Activated T-cell treated with anti-CD3 and anti-CD28 coated beads, Interleukin-2, amount 50 U/mL, for 24 hours (primary cell): ENCODE data around the gene CCDC88B.

Source experiments
- DNase-seq: peaks from one replicate; pipeline ENCODE4 v3.0.0-alpha.2; 2020
- H3K27ac Mint-ChIP-seq: 2 replicates; pipeline ENCODE4 v1.8.0; 2020; ENCODE audit warnings: mild to moderate bottlenecking, mixed read lengths
- H3K27me3 Mint-ChIP-seq: 2 replicates; pipeline ENCODE4 v1.8.0; 2020; ENCODE audit warnings: mixed read lengths
- H3K36me3 Mint-ChIP-seq: 2 replicates; pipeline ENCODE4 v1.8.0; 2020; ENCODE audit warnings: low read depth, mixed read lengths
- H3K4me1 Mint-ChIP-seq: 2 replicates; pipeline ENCODE4 v1.8.0; 2020; ENCODE audit warnings: low read depth, mixed read lengths
- H3K4me3 Mint-ChIP-seq: 2 replicates; pipeline ENCODE4 v1.8.0; 2020; ENCODE audit warnings: mild to moderate bottlenecking, moderate library complexity, mixed read lengths
- H3K9me3 Mint-ChIP-seq: 2 replicates; pipeline ENCODE4 v1.8.0; 2020; ENCODE audit warnings: mixed read lengths

CCDC88B gene

DNA sequence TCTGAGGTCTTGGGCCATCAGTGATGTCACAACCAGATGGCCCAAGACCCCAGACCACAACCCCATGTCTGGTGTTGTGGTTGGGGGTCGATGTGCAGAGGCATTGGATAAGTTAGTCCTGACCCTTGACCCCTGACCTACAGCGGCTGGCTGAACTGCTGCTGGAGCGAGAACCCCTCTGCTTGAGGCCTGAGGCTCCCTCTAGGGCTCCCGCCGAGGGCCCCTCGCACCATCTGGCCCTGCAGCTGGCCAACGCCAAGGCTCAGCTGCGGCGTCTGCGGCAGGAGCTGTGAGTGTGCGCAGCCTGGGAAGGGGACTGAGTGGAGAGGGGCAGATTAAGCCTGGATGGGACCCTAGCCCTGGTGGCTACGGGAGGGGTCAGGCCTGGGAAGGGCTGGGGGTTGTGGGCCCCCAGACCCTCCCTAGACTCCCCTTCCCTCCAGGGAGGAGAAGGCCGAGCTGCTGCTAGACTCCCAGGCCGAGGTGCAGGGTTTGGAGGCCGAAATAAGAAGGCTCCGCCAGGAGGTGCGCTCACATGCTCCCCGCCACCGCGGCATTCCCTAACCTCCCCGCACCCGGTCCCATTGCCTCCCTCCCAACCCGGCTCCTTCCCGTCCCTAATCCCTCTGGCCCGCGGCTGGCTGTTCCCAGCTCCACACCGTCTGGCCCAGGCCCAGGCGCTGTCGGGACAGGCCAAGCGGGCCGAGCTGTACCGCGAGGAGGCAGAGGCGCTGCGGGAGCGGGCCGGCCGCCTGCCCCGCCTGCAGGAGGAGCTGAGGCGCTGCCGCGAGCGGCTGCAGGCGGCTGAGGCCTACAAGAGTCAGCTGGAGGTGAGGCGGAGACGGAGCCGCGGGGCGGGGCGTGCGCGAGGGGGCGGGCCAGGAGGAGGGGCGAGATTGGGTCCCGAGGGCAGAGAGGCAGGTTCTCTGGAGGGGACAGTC lies 2.1 kb downstream of the CCDC88B start:
- H3K4me1 Mint-ChIP-seq: peaks cover 46% of the 10 kb centered on the region

DNA sequence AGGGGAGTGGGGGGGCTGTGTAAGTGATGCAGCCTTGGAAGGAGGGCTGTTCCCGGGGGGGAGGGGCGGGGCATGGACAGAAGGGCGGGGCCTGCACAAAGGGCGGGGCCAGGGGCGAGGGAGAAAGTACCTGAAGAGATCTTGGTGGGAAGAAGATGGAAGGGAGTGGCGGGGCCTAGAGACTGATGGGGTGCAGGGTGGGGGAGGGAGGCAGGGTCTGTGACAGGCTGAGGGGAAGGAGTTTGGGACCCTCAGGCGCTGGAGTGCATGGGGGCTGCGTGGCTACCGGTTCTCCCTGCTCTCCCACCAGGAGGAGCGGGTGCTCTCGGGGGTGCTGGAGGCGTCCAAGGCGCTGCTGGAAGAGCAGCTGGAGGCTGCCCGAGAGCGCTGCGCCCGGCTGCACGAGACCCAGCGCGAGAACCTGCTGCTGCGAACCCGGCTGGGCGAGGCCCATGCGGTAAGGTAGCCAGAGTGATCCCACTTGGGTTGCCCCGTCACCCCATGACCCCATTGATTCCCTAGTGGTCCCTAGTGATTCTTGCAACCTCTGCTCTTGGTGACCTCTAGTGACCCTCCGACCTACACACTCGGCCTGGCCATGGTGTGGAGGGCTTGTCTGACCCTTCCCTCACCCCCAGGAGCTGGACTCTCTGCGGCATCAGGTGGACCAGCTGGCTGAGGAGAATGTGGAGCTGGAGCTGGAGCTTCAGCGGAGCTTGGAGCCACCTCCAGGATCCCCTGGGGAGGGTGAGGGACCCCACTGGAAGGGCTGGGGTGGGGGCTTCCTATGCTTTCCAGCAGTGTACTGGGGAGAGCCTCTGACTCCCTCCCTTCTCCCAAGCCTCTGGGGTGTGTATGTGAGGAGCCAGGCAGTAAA lies 3.1 kb downstream of the CCDC88B start:
- peaks cover 78% of the 10 kb centered on the region for H3K36me3 Mint-ChIP-seq
- no peaks in the 10 kb centered on the region for H3K9me3 Mint-ChIP-seq
- DNase-seq: no peak
- no peaks in the 10 kb centered on the region for H3K27me3 Mint-ChIP-seq
- H3K27ac Mint-ChIP-seq: no peak overlapping the region
- H3K4me3 Mint-ChIP-seq: no peak overlapping the region
- peaks cover 41% of the 10 kb centered on the region for H3K4me1 Mint-ChIP-seq

More for the DNA sequence above, 2.1 kb downstream of the CCDC88B start:
- DNase-seq: peak; percentile 96
- Mint-ChIP-seq H3K9me3 (no peaks in the 10 kb centered on the region), H3K27me3 (no peaks in the 10 kb centered on the region), H3K36me3 (peaks cover 81% of the 10 kb centered on the region), H3K4me3 (peak overlapping the region; percentile 91), H3K27ac (no peak overlapping the region)

DNA sequence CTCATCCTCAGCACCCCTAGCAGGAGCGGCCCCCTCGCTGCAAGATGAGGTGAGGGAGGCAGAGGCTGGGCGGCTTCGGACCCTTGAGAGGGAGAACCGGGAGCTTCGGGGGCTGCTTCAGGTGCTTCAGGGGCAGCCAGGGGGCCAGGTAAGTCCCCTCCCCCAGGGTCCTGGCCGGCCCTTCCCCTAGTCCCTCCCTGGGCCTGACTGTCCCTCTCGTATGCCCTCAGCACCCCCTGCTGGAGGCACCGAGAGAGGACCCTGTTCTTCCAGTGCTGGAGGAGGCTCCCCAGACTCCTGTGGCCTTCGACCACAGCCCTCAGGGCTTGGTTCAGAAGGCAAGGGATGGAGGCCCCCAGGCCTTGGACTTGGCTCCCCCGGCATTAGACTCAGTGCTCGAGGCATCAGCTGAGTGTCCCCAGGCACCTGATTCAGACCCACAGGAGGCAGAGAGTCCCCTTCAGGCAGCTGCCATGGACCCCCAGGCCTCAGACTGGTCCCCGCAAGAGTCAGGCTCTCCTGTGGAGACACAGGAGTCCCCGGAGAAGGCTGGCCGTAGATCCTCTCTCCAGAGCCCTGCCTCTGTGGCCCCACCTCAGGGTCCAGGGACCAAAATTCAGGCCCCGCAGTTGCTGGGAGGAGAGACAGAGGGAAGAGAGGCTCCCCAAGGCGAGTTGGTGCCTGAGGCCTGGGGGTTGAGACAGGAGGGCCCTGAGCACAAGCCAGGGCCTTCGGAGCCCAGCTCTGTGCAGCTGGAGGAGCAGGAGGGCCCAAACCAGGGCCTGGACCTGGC lies 4.0 kb downstream of the CCDC88B start:
- peaks cover 37% of the 10 kb centered on the region for H3K4me1 Mint-ChIP-seq

DNA sequence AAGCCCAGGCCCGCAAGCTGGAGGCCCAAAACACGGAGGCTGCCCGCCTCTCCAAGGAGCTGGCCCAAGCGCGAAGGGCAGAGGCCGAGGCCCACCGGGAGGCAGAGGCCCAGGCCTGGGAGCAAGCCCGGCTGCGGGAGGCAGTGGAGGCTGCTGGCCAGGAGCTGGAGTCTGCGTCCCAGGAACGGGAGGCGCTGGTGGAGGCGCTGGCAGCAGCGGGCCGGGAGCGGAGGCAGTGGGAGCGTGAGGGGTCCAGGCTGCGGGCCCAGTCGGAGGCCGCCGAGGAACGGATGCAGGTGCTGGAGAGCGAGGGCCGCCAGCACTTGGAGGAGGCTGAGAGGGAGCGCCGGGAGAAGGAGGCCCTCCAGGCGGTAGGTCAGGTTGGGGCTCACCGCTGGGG lies 4.8 kb downstream of the CCDC88B start:
- Mint-ChIP-seq H3K4me3 (no peak overlapping the region), H3K27me3 (no peaks in the 10 kb centered on the region), H3K9me3 (no peaks in the 10 kb centered on the region), H3K36me3 (peaks cover 74% of the 10 kb centered on the region), H3K4me1 (peaks cover 28% of the 10 kb centered on the region), H3K27ac (no peak overlapping the region)
- DNase-seq: no peak

More for the DNA sequence above, 4.0 kb downstream of the CCDC88B start:
- Mint-ChIP-seq H3K36me3 (peaks cover 76% of the 10 kb centered on the region), H3K4me3 (no peak overlapping the region), H3K9me3 (no peaks in the 10 kb centered on the region), H3K27ac (no peak overlapping the region), H3K27me3 (no peaks in the 10 kb centered on the region)
- DNase-seq: no peak

DNA sequence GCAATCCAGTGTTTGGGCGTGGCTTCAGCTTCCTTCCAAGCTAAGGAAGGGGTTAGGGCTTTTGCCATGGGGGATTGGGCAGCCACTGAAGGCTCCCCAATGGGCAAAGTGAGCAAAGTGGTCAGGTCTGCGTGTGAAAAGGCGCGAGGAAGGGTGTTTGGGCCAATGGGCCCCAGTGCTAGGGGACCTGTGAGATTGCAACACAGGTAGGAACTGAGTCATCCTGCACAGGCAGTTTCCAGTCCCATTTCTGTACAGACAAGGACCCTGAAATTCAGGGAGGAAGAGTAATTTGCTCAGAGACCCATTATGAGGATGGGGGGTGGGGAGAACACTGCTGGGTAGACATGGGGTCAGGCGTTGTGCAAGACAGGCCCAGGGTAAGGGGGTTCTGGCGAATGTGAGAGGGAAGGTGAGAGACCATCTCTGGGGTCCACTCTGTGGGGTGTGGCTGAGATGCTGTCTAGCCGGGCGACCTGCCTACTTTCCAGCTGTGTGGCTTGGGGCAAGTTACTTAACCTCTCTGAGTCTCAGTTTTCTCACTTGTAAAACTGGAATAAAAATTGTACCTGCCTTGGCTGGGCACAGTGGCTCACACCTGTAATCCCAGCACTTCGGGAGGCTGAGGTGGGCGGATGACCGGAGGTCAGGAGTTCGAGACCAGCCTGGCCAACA lies 7.3 kb downstream of the CCDC88B start:
- peak overlapping the region; percentile 68 for H3K27ac Mint-ChIP-seq
- peaks cover 67% of the 10 kb centered on the region for H3K36me3 Mint-ChIP-seq
- H3K4me1 Mint-ChIP-seq: peaks cover 8% of the 10 kb centered on the region
- H3K9me3 Mint-ChIP-seq: no peaks in the 10 kb centered on the region
- no peak for DNase-seq
- no peaks in the 10 kb centered on the region for H3K27me3 Mint-ChIP-seq
- H3K4me3 Mint-ChIP-seq: no peak overlapping the region

DNA sequence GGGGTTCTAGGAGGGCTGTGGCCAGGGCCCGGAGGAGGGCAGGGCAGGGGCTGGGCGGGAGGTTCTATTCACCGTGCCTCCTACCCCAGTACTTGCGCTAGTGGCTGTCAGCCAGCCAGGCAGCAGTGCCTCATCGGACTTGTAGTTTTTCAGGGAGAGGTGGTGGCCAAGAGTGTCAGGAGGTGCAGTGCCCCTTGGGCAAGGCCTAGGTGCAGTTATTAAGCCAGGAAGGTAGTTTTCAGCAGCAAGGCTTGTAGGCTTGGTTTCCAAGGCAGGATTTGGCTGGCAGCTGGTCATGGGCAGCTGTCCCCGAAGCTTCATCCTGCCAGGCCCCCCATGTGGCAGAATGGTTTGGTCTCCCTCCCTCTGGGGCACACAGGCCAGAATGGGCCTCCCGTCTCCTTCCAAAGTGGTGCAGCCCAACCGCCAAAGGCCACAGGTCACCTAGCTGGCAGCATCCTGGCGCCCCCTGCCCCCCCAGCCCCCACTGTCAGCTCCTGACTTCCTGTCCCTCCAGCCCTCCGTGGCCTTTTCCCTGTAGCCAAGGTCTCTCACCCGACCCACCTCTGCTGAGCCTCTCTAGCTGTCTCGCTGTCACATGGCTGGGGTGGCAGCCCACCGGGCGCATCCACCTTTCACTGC lies 8.5 kb downstream of the CCDC88B start:
- Mint-ChIP-seq H3K4me3 (no peak overlapping the region), H3K27ac (peak overlapping the region; percentile 29), H3K9me3 (no peaks in the 10 kb centered on the region), H3K36me3 (peaks cover 68% of the 10 kb centered on the region), H3K27me3 (no peaks in the 10 kb centered on the region), H3K4me1 (peaks cover 5% of the 10 kb centered on the region)
- no peak for DNase-seq

DNA sequence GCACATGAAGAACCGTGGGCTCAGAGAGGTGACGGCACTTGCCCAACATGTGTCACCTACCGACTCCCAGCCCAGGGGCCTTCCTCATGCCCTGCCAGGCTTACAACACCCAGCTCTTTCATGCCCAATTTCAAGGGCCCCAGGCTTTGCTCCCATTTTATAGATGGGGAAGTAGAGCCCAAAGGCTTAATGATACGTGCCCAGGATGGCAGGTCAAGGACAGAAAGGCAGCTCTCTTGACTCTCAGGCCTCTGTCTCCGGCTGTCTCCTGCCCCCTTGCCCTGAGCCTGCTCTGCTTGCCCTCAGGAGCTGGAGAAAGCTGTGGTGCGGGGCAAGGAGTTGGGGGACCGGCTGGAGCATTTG lies 9.0 kb downstream of the CCDC88B start:
- no peak for DNase-seq
- Mint-ChIP-seq H3K9me3 (no peaks in the 10 kb centered on the region), H3K27ac (peak overlapping the region; percentile 29), H3K36me3 (peaks cover 68% of the 10 kb centered on the region), H3K27me3 (no peaks in the 10 kb centered on the region), H3K4me3 (no peak overlapping the region), H3K4me1 (peaks cover 5% of the 10 kb centered on the region)

DNA sequence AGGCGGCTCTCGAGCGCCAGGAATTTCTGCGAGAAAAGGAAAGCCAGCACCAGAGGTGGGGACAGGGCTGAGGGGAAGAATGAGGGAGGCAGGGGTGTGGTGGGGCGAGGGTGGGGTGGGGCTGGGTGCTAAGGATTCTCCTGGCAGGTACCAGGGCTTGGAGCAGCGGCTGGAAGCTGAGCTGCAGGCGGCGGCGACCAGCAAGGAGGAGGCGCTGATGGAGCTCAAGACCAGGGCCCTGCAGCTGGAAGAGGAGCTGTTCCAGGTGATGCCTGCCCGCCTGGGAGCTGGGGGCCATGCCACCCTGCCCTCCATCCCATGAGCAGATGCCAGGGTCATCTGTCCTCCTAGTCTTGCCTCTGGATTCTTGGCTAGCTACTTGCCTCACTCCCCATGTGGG lies 9.4 kb downstream of the CCDC88B start:
- Mint-ChIP-seq H3K36me3 (peaks cover 64% of the 10 kb centered on the region), H3K27ac (no peak overlapping the region)
- no peak for DNase-seq

DNA sequence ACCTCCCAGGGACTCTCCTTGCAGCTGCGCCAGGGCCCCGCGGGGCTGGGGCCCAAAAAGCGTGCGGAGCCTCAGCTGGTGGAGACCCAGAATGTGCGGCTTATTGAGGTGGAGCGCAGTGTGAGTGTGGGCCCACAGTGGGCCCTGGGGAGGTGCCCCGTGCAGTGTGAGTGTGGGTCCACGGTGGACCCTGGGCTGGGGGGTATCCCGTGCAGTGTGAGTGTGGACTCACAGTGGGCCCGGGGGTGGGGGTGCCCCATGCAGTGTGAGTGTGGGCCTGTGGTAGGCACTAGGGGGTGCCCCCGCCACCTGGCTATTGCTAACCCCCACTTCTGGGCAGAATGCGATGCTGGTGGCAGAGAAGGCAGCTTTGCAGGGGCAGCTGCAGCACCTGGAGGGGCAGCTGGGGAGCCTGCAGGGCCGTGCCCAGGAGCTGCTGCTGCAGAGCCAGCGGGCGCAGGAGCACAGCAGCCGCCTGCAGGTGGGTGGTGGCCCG lies 11.2 kb downstream of the CCDC88B start:
- Mint-ChIP-seq H3K4me3 (no peak overlapping the region), H3K9me3 (no peaks in the 10 kb centered on the region), H3K27me3 (no peaks in the 10 kb centered on the region), H3K4me1 (peaks cover 5% of the 10 kb centered on the region), H3K27ac (no peak overlapping the region), H3K36me3 (peaks cover 55% of the 10 kb centered on the region)
- no peak for DNase-seq

More for the DNA sequence above, 9.4 kb downstream of the CCDC88B start:
- Mint-ChIP-seq H3K9me3 (no peaks in the 10 kb centered on the region), H3K4me1 (peaks cover 5% of the 10 kb centered on the region), H3K4me3 (no peak overlapping the region), H3K27me3 (no peaks in the 10 kb centered on the region)

DNA sequence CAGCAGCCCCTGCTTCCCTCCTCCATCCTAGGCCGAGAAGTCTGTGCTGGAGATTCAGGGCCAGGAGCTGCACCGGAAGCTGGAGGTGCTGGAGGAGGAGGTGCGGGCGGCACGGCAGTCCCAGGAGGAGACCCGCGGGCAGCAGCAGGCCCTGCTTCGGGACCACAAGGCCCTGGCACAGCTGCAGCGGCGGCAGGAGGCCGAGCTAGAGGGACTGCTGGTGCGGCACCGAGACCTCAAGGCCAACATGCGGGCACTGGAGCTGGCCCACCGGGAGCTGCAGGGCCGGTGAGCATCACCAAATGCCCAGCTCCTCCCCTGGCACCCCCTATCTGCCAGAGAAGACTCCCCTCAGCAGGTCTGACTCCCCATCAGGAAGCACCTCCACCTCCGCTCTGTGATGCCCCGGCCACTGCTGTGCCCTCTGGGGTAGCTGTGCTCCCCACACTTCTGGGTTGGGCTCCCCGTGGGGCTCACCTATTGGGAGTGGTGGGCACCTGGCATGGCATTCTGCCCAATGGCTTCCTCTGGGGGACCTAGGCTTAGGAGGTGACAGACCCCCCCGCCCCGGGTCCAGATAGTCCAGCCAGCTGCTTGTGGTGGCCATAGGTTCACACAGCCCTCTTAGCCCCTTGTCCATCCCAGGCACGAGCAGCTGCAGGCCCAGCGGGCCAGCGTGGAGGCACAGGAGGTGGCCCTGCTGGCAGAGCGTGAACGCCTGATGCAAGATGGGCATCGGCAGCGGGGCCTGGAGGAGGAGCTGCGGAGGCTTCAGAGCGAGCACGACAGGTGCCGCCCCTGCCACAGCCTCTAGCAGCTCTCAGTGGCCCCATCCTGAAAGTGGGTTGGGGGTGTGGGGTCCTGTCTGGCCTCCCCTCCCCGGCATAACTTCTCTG lies 12.3 kb downstream of the CCDC88B start:
- Mint-ChIP-seq H3K27ac (no peak overlapping the region), H3K27me3 (no peaks in the 10 kb centered on the region), H3K36me3 (peaks cover 53% of the 10 kb centered on the region), H3K9me3 (no peaks in the 10 kb centered on the region), H3K4me1 (peaks cover 5% of the 10 kb centered on the region), H3K4me3 (no peak overlapping the region)
- DNase-seq: no peak

DNA sequence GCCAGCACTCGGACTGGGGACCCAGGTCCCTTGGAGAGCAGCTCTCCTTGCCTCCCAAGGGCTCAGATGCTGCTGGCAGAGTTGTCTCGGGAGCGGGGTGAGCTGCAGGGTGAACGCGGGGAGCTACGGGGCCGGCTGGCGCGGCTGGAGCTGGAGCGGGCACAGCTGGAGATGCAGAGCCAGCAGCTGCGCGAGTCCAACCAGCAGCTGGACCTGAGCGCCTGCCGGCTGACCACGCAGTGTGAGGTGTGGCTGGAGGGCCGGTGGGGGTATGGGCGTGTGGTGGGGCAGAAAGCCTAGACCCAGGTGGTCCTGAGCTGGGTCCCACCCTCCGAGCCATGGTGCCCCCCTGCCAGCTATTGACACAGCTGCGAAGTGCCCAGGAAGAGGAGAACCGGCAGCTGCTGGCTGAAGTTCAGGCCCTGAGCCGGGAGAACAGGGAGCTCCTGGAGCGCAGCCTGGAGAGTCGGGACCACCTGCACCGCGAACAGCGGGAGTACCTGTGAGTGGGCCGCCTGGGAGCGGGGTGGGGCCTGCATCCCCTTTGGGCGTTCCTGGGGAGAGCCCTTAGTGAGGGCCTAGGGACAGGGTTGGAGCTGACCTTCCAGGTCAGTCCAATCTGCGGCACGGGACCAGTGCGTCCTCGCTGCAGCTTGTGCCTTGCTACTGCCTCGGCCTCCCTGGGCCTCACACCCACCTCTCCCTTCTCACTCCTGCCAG lies 13.2 kb downstream of the CCDC88B start:
- H3K36me3 Mint-ChIP-seq: peaks cover 59% of the 10 kb centered on the region
- no peak overlapping the region for H3K4me3 Mint-ChIP-seq
- H3K27ac Mint-ChIP-seq: no peak overlapping the region
- H3K9me3 Mint-ChIP-seq: no peaks in the 10 kb centered on the region
- no peak for DNase-seq
- H3K27me3 Mint-ChIP-seq: no peaks in the 10 kb centered on the region
- H3K4me1 Mint-ChIP-seq: peaks cover 12% of the 10 kb centered on the region
